ENCODE data around the gene STX19.

The STX19 gene
- total RNA-seq: 0 reads per million in 3 donors

GRCh38 chr3:94028093-94028837 lies at the start of gene STX19:
STX19 (minus strand) TSS chr3:94028597; CDS start chr3:94015269, 13,328 bp downstream.
- no peaks in the 10 kb centered on the region for H3K9me3 ChIP-seq (ENCODE audit: control insufficient read depth, low read length)
- no peaks in the 10 kb centered on the region for H3K36me3 ChIP-seq (ENCODE audit: control insufficient read depth, insufficient read depth, low read length)
- H3K4me1 ChIP-seq (ENCODE audit: control insufficient read depth, insufficient read depth, low read length, poor library complexity, severe bottlenecking): no peaks in the 10 kb centered on the region
- no peak for DNase-seq
- no peaks in the 10 kb centered on the region for H3K27me3 ChIP-seq (replicated peaks; ENCODE audit: control insufficient read depth, insufficient read depth, low read length, poor library complexity, severe bottlenecking)
- H3K27ac ChIP-seq (ENCODE audit: insufficient read depth, low read length, poor library complexity, severe bottlenecking): no peak within 1 kb of the TSS
- H3K4me3 ChIP-seq (ENCODE audit: insufficient read depth, low read depth, low read length, poor library complexity, severe bottlenecking): no peak within 1 kb of the TSS

- H3K27ac ChIP-seq (ENCODE audit: insufficient read depth, low read length, poor library complexity, severe bottlenecking): no peak overlapping the region
- peaks cover 5% of the 10 kb centered on the region for H3K36me3 ChIP-seq (ENCODE audit: control insufficient read depth, insufficient read depth, low read length)
- H3K4me1 ChIP-seq (ENCODE audit: control insufficient read depth, insufficient read depth, low read length, poor library complexity, severe bottlenecking): peaks cover 9% of the 10 kb centered on the region
- no peaks in the 10 kb centered on the region for H3K27me3 ChIP-seq (replicated peaks; ENCODE audit: control insufficient read depth, insufficient read depth, low read length, poor library complexity, severe bottlenecking)
- DNase-seq: no peak
- H3K9me3 ChIP-seq (ENCODE audit: control insufficient read depth, low read length): no peaks in the 10 kb centered on the region
- no peak overlapping the region for H3K4me3 ChIP-seq (ENCODE audit: insufficient read depth, low read depth, low read length, poor library complexity, severe bottlenecking)
Observed at GRCh38 chr3:94076055-94076454, 47.7 kb upstream of the STX19 start.

- no peaks in the 10 kb centered on the region for H3K4me1 ChIP-seq (ENCODE audit: control insufficient read depth, insufficient read depth, low read length, poor library complexity, severe bottlenecking)
- peaks cover 5% of the 10 kb centered on the region for H3K36me3 ChIP-seq (ENCODE audit: control insufficient read depth, insufficient read depth, low read length)
- no peak overlapping the region for H3K27ac ChIP-seq (ENCODE audit: insufficient read depth, low read length, poor library complexity, severe bottlenecking)
- no peak overlapping the region for H3K4me3 ChIP-seq (ENCODE audit: insufficient read depth, low read depth, low read length, poor library complexity, severe bottlenecking)
- no peak for DNase-seq
- H3K27me3 ChIP-seq (replicated peaks; ENCODE audit: control insufficient read depth, insufficient read depth, low read length, poor library complexity, severe bottlenecking): no peaks in the 10 kb centered on the region
- H3K9me3 ChIP-seq (ENCODE audit: control insufficient read depth, low read length): no peaks in the 10 kb centered on the region
Observed at GRCh38 chr3:94071713-94072284, 43.4 kb upstream of the STX19 start.

GRCh38 chr3:94070341-94070911 lies 42.0 kb upstream of the STX19 start:
- H3K36me3 ChIP-seq (ENCODE audit: control insufficient read depth, insufficient read depth, low read length): peaks cover 5% of the 10 kb centered on the region
- H3K4me3 ChIP-seq (ENCODE audit: insufficient read depth, low read depth, low read length, poor library complexity, severe bottlenecking): no peak overlapping the region
- no peak for DNase-seq
- H3K4me1 ChIP-seq (ENCODE audit: control insufficient read depth, insufficient read depth, low read length, poor library complexity, severe bottlenecking): no peaks in the 10 kb centered on the region
- H3K27me3 ChIP-seq (replicated peaks; ENCODE audit: control insufficient read depth, insufficient read depth, low read length, poor library complexity, severe bottlenecking): no peaks in the 10 kb centered on the region
- H3K27ac ChIP-seq (ENCODE audit: insufficient read depth, low read length, poor library complexity, severe bottlenecking): no peak overlapping the region
- no peaks in the 10 kb centered on the region for H3K9me3 ChIP-seq (ENCODE audit: control insufficient read depth, low read length)

- Histone ChIP-seq H3K27ac (ENCODE audit: insufficient read depth, low read length, poor library complexity, severe bottlenecking) (no peak overlapping the region), H3K4me3 (ENCODE audit: insufficient read depth, low read depth, low read length, poor library complexity, severe bottlenecking) (no peak overlapping the region), H3K4me1 (ENCODE audit: control insufficient read depth, insufficient read depth, low read length, poor library complexity, severe bottlenecking) (no peaks in the 10 kb centered on the region), H3K27me3 (replicated peaks; ENCODE audit: control insufficient read depth, insufficient read depth, low read length, poor library complexity, severe bottlenecking) (no peaks in the 10 kb centered on the region), H3K9me3 (ENCODE audit: control insufficient read depth, low read length) (no peaks in the 10 kb centered on the region), H3K36me3 (ENCODE audit: control insufficient read depth, insufficient read depth, low read length) (peaks cover 5% of the 10 kb centered on the region)
- no peak for DNase-seq
Observed at GRCh38 chr3:94069194-94069813, 40.9 kb upstream of the STX19 start.

GRCh38 chr3:94066506-94067500 lies 38.4 kb upstream of the STX19 start:
- peaks cover 7% of the 10 kb centered on the region for H3K4me1 ChIP-seq (ENCODE audit: control insufficient read depth, insufficient read depth, low read length, poor library complexity, severe bottlenecking)
- no peak overlapping the region for H3K4me3 ChIP-seq (ENCODE audit: insufficient read depth, low read depth, low read length, poor library complexity, severe bottlenecking)
- H3K36me3 ChIP-seq (ENCODE audit: control insufficient read depth, insufficient read depth, low read length): no peaks in the 10 kb centered on the region
- no peak for DNase-seq
- no peak overlapping the region for H3K27ac ChIP-seq (ENCODE audit: insufficient read depth, low read length, poor library complexity, severe bottlenecking)
- no peaks in the 10 kb centered on the region for H3K9me3 ChIP-seq (ENCODE audit: control insufficient read depth, low read length)
- no peaks in the 10 kb centered on the region for H3K27me3 ChIP-seq (replicated peaks; ENCODE audit: control insufficient read depth, insufficient read depth, low read length, poor library complexity, severe bottlenecking)

GRCh38 chr3:94065819-94066480 lies 37.6 kb upstream of the STX19 start:
- Histone ChIP-seq H3K27me3 (replicated peaks; ENCODE audit: control insufficient read depth, insufficient read depth, low read length, poor library complexity, severe bottlenecking) (no peaks in the 10 kb centered on the region), H3K36me3 (ENCODE audit: control insufficient read depth, insufficient read depth, low read length) (no peaks in the 10 kb centered on the region), H3K4me1 (ENCODE audit: control insufficient read depth, insufficient read depth, low read length, poor library complexity, severe bottlenecking) (peaks cover 9% of the 10 kb centered on the region), H3K4me3 (ENCODE audit: insufficient read depth, low read depth, low read length, poor library complexity, severe bottlenecking) (no peak overlapping the region), H3K9me3 (ENCODE audit: control insufficient read depth, low read length) (no peaks in the 10 kb centered on the region), H3K27ac (ENCODE audit: insufficient read depth, low read length, poor library complexity, severe bottlenecking) (no peak overlapping the region)
- DNase-seq: no peak

GRCh38 chr3:94065122-94065521 lies 36.7 kb upstream of the STX19 start:
- H3K36me3 ChIP-seq (ENCODE audit: control insufficient read depth, insufficient read depth, low read length): no peaks in the 10 kb centered on the region
- no peaks in the 10 kb centered on the region for H3K9me3 ChIP-seq (ENCODE audit: control insufficient read depth, low read length)
- H3K27me3 ChIP-seq (replicated peaks; ENCODE audit: control insufficient read depth, insufficient read depth, low read length, poor library complexity, severe bottlenecking): no peaks in the 10 kb centered on the region
- no peak for DNase-seq
- H3K27ac ChIP-seq (ENCODE audit: insufficient read depth, low read length, poor library complexity, severe bottlenecking): no peak overlapping the region
- H3K4me1 ChIP-seq (ENCODE audit: control insufficient read depth, insufficient read depth, low read length, poor library complexity, severe bottlenecking): peaks cover 9% of the 10 kb centered on the region
- H3K4me3 ChIP-seq (ENCODE audit: insufficient read depth, low read depth, low read length, poor library complexity, severe bottlenecking): no peak overlapping the region

- no peak for DNase-seq
- Histone ChIP-seq H3K4me3 (ENCODE audit: insufficient read depth, low read depth, low read length, poor library complexity, severe bottlenecking) (no peak overlapping the region), H3K27ac (ENCODE audit: insufficient read depth, low read length, poor library complexity, severe bottlenecking) (no peak overlapping the region)
Observed at GRCh38 chr3:94064243-94064860, 36.0 kb upstream of the STX19 start.

More at GRCh38 chr3:94064243-94064860, 36.0 kb upstream of the STX19 start:
- Histone ChIP-seq H3K9me3 (ENCODE audit: control insufficient read depth, low read length) (no peaks in the 10 kb centered on the region), H3K27me3 (replicated peaks; ENCODE audit: control insufficient read depth, insufficient read depth, low read length, poor library complexity, severe bottlenecking) (no peaks in the 10 kb centered on the region), H3K36me3 (ENCODE audit: control insufficient read depth, insufficient read depth, low read length) (no peaks in the 10 kb centered on the region), H3K4me1 (ENCODE audit: control insufficient read depth, insufficient read depth, low read length, poor library complexity, severe bottlenecking) (peaks cover 9% of the 10 kb centered on the region)
